ENCODE results near the gene DRD3.

DRD3 gene

GRCh38 chr3:114115143-114115542, 63.7 kb downstream of the DRD3 start:
- DNase-seq = no peak

- DNase-seq = no peak
Measured at GRCh38 chr3:114114719-114115118, 64.1 kb downstream of the DRD3 start.

GRCh38 chr3:114112696-114113095, 66.2 kb downstream of the DRD3 start:
- no peak for DNase-seq

GRCh38 chr3:114111060-114111770, 67.6 kb downstream of the DRD3 start:
- peak; percentile 4 for DNase-seq

- no peak for DNase-seq
Measured at GRCh38 chr3:114110439-114110838, 68.4 kb downstream of the DRD3 start.

GRCh38 chr3:114108137-114108536, 70.7 kb downstream of the DRD3 start:
- no peak for DNase-seq

GRCh38 chr3:114104414-114104813, 74.4 kb downstream of the DRD3 start:
- peak; percentile 28 for DNase-seq

- DNase-seq = no peak
Measured at GRCh38 chr3:114103858-114104257, 75.0 kb downstream of the DRD3 start.

- no peak for DNase-seq
Measured at GRCh38 chr3:114103181-114103580, 75.7 kb downstream of the DRD3 start.

GRCh38 chr3:114101101-114101500, 77.8 kb downstream of the DRD3 start:
- no peak for DNase-seq

GRCh38 chr3:114095796-114096195, 83.1 kb downstream of the DRD3 start:
- no peak for DNase-seq

GRCh38 chr3:114093596-114093995, 85.3 kb downstream of the DRD3 start:
- peak; percentile 17 for DNase-seq

- no peak for DNase-seq
Measured at GRCh38 chr3:114093016-114093380, 85.9 kb downstream of the DRD3 start.

GRCh38 chr3:114092151-114093015, 86.5 kb downstream of the DRD3 start:
- no peak for DNase-seq

- no peak for DNase-seq
Measured at GRCh38 chr3:114089675-114090074, 89.2 kb downstream of the DRD3 start.

GRCh38 chr3:114086356-114086755, 92.5 kb downstream of the DRD3 start:
- DNase-seq = no peak

- no peak for DNase-seq
Measured at GRCh38 chr3:114083112-114083511, 95.7 kb downstream of the DRD3 start.

GRCh38 chr3:114081037-114081436, 97.8 kb downstream of the DRD3 start:
- no peak for DNase-seq

GRCh38 chr3:114080201-114080600, 98.7 kb downstream of the DRD3 start:
- DNase-seq = no peak

GRCh38 chr3:114079761-114080160, 99.1 kb downstream of the DRD3 start:
- DNase-seq = no peak

GRCh38 chr3:114078126-114078525, 100.7 kb downstream of the DRD3 start:
- DNase-seq = no peak

Measured in DMS53 (cell line).